ENCODE measurements around the gene BICDL1.

DNA sequence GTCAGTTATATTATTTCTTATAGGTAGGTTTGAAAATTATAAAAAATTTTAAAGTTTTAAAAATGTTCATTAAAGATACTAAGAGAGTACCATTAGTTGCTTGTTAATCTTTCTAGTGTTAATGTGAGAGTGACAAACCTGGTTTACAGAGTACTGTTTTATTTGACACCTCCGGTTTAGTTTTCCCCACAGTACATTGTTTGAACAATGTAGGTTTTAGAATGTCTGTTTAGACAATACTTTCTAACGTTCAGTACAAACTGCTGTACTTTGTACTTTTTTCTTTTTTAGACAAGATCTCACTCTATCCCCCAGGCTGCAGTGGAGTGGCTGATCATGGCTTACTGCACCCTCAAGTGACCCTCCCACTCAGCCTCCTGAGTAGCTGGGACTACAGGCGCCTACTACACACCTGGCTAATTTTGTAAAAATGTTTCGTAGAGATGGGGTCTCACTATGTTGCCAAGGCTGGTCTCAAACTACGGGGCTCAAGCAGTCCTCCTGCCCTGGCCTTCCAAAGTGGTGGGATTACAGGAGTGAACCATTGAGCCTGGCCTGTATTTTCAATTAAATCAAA lies 3.2 kb downstream of the BICDL1 start:
- TF ChIP-seq POLR2A (IDR thresholded peaks at IDR 0.05; ENCODE audit: low read depth, low read length) = no peak
- no peak for TF ChIP-seq TAF1 (IDR thresholded peaks at IDR 0.05; ENCODE audit: borderline replicate concordance, low read depth, low read length)
